ENCODE data around the gene EFEMP2. TPM values are rescaled to one million over a fixed set of nuclear protein-coding genes. Genes with fewer than 3 reads are reported as not detected.

The EFEMP2 gene
- 4.6 to 13.6 TPM (median 4.8 TPM) in 3 replicates for polyA plus RNA-seq
- polyA plus RNA-seq (2011; ENCODE audit: low read depth) = 0.44 TPM
- polyA plus RNA-seq (2011; cell fraction: cytosol; rRNA removed) = 1.8 and 2.3 TPM in 2 replicates
- 36.8 and 56.7 TPM in 2 replicates for polyA plus RNA-seq (2011; cell fraction: nucleus; rRNA removed)
- polyA plus RNA-seq (2012; ENCODE audit: low replicate concordance) = 2.8 and 2.9 TPM in 2 replicates
- 3.7 to 5.9 TPM (median 5.7 TPM) in 3 replicates for polyA minus RNA-seq
- not detected for polyA minus RNA-seq (2011; cell fraction: cytosol; rRNA and poly(A)+ RNA removed)
- polyA minus RNA-seq (2011; cell fraction: nucleus; rRNA and poly(A)+ RNA removed) = 3.3 and 3.5 TPM in 2 replicates

DNA sequence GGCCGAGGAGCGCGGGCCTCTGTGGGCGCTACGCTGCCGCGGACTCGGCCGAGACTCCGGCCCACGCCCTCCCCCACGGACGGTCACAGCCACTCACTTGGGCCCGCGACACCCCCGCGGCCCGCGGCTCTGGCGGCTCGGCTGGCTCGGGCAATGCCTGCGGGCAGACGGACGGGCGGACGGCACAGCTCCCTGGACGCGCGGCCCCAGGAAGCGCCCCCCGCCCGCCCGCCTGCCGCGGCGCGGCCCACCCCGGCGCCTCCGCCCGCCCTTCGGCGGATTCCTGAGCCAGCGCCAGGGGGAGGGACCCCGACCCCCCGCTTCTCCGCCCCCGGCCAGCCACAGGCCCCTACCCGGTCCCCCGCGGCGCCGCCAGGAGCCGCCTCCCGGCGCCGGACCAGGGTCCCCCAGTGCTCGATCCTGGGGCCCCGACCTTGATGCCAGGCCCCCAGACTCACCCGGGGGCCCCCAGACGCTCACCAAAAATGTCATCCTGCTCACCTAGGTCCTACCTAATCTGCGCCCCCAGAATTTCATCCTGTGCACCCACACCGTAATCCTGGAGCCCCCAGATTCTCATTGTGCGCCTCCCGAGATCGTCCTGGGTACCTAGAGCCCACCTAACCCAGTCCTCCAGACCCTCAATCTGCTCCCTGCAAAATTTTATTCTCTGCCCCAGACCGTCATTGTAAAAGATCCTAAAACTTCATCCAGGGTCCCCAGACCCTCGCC, at the start of gene EFEMP2:
TSS of gene EFEMP2 (minus strand) at position 215 of the 732 bp plus-strand sequence. CDS start 446 bp downstream, outside the sequence.
- FAIRE-seq (no peak), DNase-seq (ENCODE audit: low read depth, low spot score) (no peak)
- peak within 1 kb of the TSS; percentile 84 for H2AFZ ChIP-seq (ENCODE audit: control insufficient read depth, low read length)
- TF ChIP-seq, protein P1, sequence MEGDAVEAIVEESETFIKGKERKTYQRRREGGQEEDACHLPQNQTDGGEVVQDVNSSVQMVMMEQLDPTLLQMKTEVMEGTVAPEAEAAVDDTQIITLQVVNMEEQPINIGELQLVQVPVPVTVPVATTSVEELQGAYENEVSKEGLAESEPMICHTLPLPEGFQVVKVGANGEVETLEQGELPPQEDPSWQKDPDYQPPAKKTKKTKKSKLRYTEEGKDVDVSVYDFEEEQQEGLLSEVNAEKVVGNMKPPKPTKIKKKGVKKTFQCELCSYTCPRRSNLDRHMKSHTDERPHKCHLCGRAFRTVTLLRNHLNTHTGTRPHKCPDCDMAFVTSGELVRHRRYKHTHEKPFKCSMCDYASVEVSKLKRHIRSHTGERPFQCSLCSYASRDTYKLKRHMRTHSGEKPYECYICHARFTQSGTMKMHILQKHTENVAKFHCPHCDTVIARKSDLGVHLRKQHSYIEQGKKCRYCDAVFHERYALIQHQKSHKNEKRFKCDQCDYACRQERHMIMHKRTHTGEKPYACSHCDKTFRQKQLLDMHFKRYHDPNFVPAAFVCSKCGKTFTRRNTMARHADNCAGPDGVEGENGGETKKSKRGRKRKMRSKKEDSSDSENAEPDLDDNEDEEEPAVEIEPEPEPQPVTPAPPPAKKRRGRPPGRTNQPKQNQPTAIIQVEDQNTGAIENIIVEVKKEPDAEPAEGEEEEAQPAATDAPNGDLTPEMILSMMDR (optimal IDR thresholded peaks at IDR 0.05 in 1 of 3, IDR thresholded peaks at IDR 0.05 in 1 of 3, conservative IDR thresholded peaks at IDR 0.05 in 1 of 3; ENCODE audit: extremely low read depth in 1 of 3, insufficient read depth in 2 of 3, low read length in 3 of 3) = no peak
- dilution Hi-C loops (cut with MboI; ENCODE audit: extremely low pct_ligation_motif_present, low sequenced_read_pairs) = no loop called here
- no peaks in the 10 kb centered on the region for H3K79me2 ChIP-seq (ENCODE audit: control insufficient read depth, insufficient read depth, low read length)
- H3K9me3 ChIP-seq (ENCODE audit: control insufficient read depth, low read depth, low read length) = no peaks in the 10 kb centered on the region
- H4K20me1 ChIP-seq (ENCODE audit: control insufficient read depth, extremely low read depth, insufficient read depth, low read length) = no peaks in the 10 kb centered on the region
- H3K4me3 ChIP-seq (ENCODE audit: control insufficient read depth in 2 of 3, extremely low read depth in 1 of 3, insufficient read depth in 2 of 3, low read depth in 1 of 3, low read length in 3 of 3) = peak within 1 kb of the TSS; percentile 46 to 66 (median 66)
- no peaks in the 10 kb centered on the region for H3K9me1 ChIP-seq (ENCODE audit: control insufficient read depth, extremely low read depth, insufficient read depth, low read length)
- peak within 1 kb of the TSS; percentile 89 for H3K4me2 ChIP-seq (ENCODE audit: control insufficient read depth, extremely low read depth, insufficient read depth, low read depth, low read length)
- peak within 1 kb of the TSS; percentile 72 for H3K9ac ChIP-seq (ENCODE audit: control insufficient read depth, extremely low read depth, insufficient read depth, low read length)
- H3K27ac ChIP-seq (ENCODE audit: control insufficient read depth, insufficient read depth, low read length) = peak within 1 kb of the TSS; percentile 36
- H3K27me3 ChIP-seq (ENCODE audit: control insufficient read depth, extremely low read depth, insufficient read depth, low read length) = no peaks in the 10 kb centered on the region
- H3K36me3 ChIP-seq (ENCODE audit: control insufficient read depth in 2 of 2, extremely low read depth in 1 of 2, insufficient read depth in 2 of 2, low read length in 2 of 2) = peaks cover 0 to 7% of the 10 kb centered on the region in 2 experiments
- no peaks in the 10 kb centered on the region for H3K4me1 ChIP-seq (ENCODE audit: control insufficient read depth, extremely low read depth, insufficient read depth, low read length)

DNA sequence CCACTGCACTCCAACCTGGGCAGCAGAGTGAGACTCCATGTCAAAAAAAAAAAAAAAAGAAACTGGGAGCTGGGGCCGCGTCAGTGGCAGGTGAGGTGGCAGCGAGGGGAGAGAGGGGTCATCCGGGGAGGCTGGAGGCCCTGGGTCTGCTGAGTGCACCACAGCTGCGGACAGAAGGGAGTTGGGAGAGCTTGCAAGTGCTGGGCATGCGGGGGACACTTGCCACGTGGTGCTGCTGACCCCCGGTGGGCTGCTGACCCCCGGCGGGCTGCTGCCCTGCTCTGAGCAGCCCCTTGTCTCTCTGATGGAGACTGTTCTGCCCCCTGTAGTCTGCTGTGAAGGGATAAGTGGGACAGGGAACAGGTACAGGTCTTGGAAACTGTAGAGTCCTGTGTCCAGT, 49.3 kb upstream of the EFEMP2 start:
- DNase-seq (ENCODE audit: low read depth, low spot score) = no peak
- Histone ChIP-seq H3K9me3 (ENCODE audit: control insufficient read depth, low read depth, low read length) (no peaks in the 10 kb centered on the region), H3K9ac (ENCODE audit: control insufficient read depth, extremely low read depth, insufficient read depth, low read length) (no peak overlapping the region), H3K4me1 (ENCODE audit: control insufficient read depth, extremely low read depth, insufficient read depth, low read length) (peaks cover 32% of the 10 kb centered on the region), H3K27me3 (ENCODE audit: control insufficient read depth, extremely low read depth, insufficient read depth, low read length) (no peaks in the 10 kb centered on the region), H3K36me3 (ENCODE audit: control insufficient read depth in 2 of 2, extremely low read depth in 1 of 2, insufficient read depth in 2 of 2, low read length in 2 of 2) (peaks cover 8 to 23% of the 10 kb centered on the region in 2 experiments), H4K20me1 (ENCODE audit: control insufficient read depth, extremely low read depth, insufficient read depth, low read length) (no peaks in the 10 kb centered on the region), H3K4me2 (ENCODE audit: control insufficient read depth, extremely low read depth, insufficient read depth, low read depth, low read length) (no peak overlapping the region), H3K9me1 (ENCODE audit: control insufficient read depth, extremely low read depth, insufficient read depth, low read length) (no peaks in the 10 kb centered on the region), H3K27ac (ENCODE audit: control insufficient read depth, insufficient read depth, low read length) (no peak overlapping the region), H2AFZ (ENCODE audit: control insufficient read depth, low read length) (no peak overlapping the region), H3K4me3 (ENCODE audit: control insufficient read depth in 2 of 3, extremely low read depth in 1 of 3, insufficient read depth in 2 of 3, low read depth in 1 of 3, low read length in 3 of 3) (no peak overlapping the region), H3K79me2 (ENCODE audit: control insufficient read depth, insufficient read depth, low read length) (peaks cover 36% of the 10 kb centered on the region)
- dilution Hi-C loops (cut with MboI; ENCODE audit: extremely low pct_ligation_motif_present, low sequenced_read_pairs) = no loop called here
- TF ChIP-seq EZH2 (IDR thresholded peaks at IDR 0.05; ENCODE audit: low read length) = no peak
- TF ChIP-seq, protein P1 (optimal IDR thresholded peaks at IDR 0.05 in 1 of 3, IDR thresholded peaks at IDR 0.05 in 1 of 3, conservative IDR thresholded peaks at IDR 0.05 in 1 of 3; ENCODE audit: extremely low read depth in 1 of 3, insufficient read depth in 2 of 3, low read length in 3 of 3) = no peak
- FAIRE-seq = no peak

All from keratinocyte (primary cell).